NT2/D1 (cell line): ENCODE measurements around the gene POLR3A.

Experiments used
- SUZ12 ChIP-seq: IDR thresholded peaks from 2 replicates; pipeline ENCODE4 v1.6.1; 2011; ENCODE audit not compliant: insufficient read length, insufficient read depth; ENCODE audit errors: extremely low read depth
- YY1 ChIP-seq: IDR thresholded peaks from 2 replicates; pipeline ENCODE4 v1.6.1; 2011; ENCODE audit not compliant: insufficient read length, insufficient read depth
- ZNF274 ChIP-seq: IDR thresholded peaks from 2 replicates; pipeline ENCODE4 v1.6.1; 2011; ENCODE audit warnings: mild to moderate bottlenecking, low read depth, low read length

DNA sequence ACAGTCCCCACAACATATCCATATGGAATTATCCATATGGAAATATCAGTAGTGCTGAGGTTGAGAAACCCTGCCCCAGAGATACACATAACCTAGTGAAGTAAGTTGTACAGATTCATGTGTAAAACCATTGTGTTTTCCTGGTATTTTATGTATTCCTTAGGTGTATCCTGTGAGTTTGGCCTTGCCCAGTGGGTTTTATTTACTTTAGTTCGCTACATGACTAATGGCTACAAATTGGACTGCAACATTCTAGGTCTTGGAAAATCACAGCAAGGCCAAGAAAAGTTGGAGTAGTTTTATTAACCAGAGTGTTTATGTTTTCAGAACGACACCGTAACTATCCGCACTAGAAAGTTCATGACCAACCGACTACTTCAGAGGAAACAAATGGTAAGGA is 5.7 kb upstream of the POLR3A start:
- TF ChIP-seq YY1 (no peak), ZNF274 (no peak), SUZ12 (no peak)
